HG02870 (cell line): ENCODE results near the gene RPL27.

Source experiments
- ATAC-seq: cut with Tn5 transposase; IDR thresholded peaks from one replicate; pipeline ENCODE4 v1.9.1; 2021; ENCODE audit warnings: mild to moderate bottlenecking, moderate library complexity; ENCODE audit not compliant: unreplicated experiment

RPL27 gene

DNA sequence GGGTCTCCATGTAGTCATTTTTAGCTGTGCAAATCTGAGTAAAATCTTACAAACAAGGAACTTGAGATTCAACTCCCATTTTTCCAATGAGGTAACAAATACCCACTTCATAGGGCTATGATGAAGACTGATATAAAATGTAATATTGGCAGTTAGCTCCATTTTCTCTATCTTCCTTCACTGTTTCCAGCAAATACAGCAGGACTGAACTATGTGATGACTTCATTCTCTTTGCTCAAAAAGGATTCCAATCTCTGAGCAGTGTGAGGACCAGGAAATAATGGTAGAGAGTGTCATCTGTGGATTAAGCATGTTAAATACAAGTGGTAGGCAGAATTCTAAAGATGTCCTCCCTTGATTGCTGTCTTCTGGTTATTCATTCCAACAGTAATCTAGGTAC is 45.1 kb downstream of the RPL27 start:
- no peak for ATAC-seq

DNA sequence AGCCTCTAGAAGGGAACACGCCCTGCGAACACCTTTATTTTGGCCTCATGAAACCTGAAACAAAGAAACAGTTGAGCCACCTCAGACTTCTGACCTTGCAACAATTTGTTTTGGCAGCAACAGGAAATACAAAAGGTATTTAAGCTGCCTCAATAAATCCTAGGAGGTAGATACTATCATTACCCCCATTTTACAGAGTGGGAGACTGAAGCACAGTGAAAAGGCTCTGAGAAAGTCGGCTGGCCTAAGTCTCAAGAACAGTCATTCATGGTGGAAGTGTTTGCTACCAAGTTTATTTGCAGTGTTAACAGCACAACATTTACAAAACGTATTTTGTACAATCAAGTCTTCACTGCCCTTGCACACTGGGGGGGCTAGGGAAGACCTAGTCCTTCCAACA is 45.8 kb downstream of the RPL27 start:
- ATAC-seq: no peak

DNA sequence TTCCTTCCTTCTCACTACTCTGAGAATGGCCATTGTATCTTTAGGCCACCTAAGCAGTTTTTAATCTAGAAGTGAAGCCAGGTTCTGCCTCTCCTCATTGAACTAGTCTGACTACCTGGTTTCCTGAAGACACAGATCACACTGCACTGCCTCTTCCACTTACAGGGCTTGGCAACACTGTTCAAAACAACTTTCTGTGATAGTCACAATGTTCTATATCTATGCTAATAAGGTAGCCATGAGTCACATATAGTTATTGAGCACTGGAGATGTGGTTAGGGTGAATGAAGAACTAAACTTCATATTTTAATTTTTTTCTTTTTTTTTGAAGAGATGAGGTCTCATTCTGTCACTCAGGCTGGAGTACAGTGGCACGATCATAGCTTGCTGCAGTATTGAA is 53.8 kb downstream of the RPL27 start:
- no peak for ATAC-seq
